Parathyroid adenoma (tissue), 2 donors: ENCODE measurements around the gene LCE7A.

Experiments used
- H2AFZ ChIP-seq: fragments of 300-600 bp; sonication (generic); one replicate; pipeline ENCODE4 v1.7.0; 2017; ENCODE audit warnings: antibody characterized with exemption, mild to moderate bottlenecking
- H3K27ac ChIP-seq: fragments of 300-600 bp; sonication (generic); one replicate; pipeline ENCODE4 v1.7.0; 2017
- H3K27me3 ChIP-seq: fragments of 300-600 bp; sonication (generic); one replicate; pipeline ENCODE4 v1.7.0; 2017; ENCODE audit warnings: low read length; ENCODE audit not compliant: control insufficient read depth, insufficient read depth
- H3K36me3 ChIP-seq: fragments of 300-600 bp; sonication (generic); one replicate; pipeline ENCODE4 v1.7.0; 2017; ENCODE audit warnings: low read length; ENCODE audit not compliant: control insufficient read depth, insufficient read depth
- H3K4me1 ChIP-seq: fragments of 300-600 bp; sonication (generic); one replicate; pipeline ENCODE4 v1.7.0; 2017; ENCODE audit warnings: control low read depth
- H3K4me2 ChIP-seq: fragments of 300-600 bp; sonication (generic); one replicate; pipeline ENCODE4 v1.7.0; 2017; ENCODE audit warnings: low read length
- H3K4me3 ChIP-seq: fragments of 300-600 bp; sonication (generic); one replicate; pipeline ENCODE4 v1.7.0; 2017; ENCODE audit warnings: low read depth, low read length
- H3K79me2 ChIP-seq: fragments of 300-600 bp; sonication (generic); one replicate; pipeline ENCODE4 v1.7.0; 2017; ENCODE audit warnings: control low read depth
- H3K9ac ChIP-seq: fragments of 300-600 bp; sonication (generic); one replicate; pipeline ENCODE4 v1.7.0; 2017; ENCODE audit warnings: mild to moderate bottlenecking
- H3K9me3 ChIP-seq: fragments of 300-600 bp; sonication (generic); one replicate; pipeline ENCODE4 v1.7.0; 2017; ENCODE audit warnings: low read length; ENCODE audit not compliant: control insufficient read depth
- CTCF ChIP-seq: fragments of 300-600 bp; sonication (generic); IDR thresholded peaks from one replicate; pipeline ENCODE4 v1.7.0; 2017; ENCODE audit warnings: antibody characterized with exemption, mild to moderate bottlenecking
- donor health status: primary hyperparathyroidism.

LCE7A gene

GRCh38 chr1:152858062-152858461, 1.7 kb upstream of the LCE7A start:
- Histone ChIP-seq H3K9ac (no peak overlapping the region), H3K27me3 (no peaks in the 10 kb centered on the region), H3K36me3 (no peaks in the 10 kb centered on the region), H2AFZ (no peak overlapping the region), H3K9me3 (no peaks in the 10 kb centered on the region), H3K4me3 (no peak overlapping the region), H3K79me2 (no peaks in the 10 kb centered on the region), H3K4me1 (no peaks in the 10 kb centered on the region), H3K4me2 (no peak overlapping the region), H3K27ac (no peak overlapping the region)
- TF ChIP-seq CTCF: no peak

GRCh38 chr1:152860129-152860528, 333 bp downstream of the LCE7A start:
- H3K79me2 ChIP-seq: no peaks in the 10 kb centered on the region
- H3K4me3 ChIP-seq: no peak overlapping the region
- H3K36me3 ChIP-seq: no peaks in the 10 kb centered on the region

GRCh38 chr1:152861374-152861773, 1.6 kb downstream of the LCE7A start:
- no peak overlapping the region for H2AFZ ChIP-seq
- H3K4me2 ChIP-seq: no peak overlapping the region
- TF ChIP-seq CTCF: no peak
- no peaks in the 10 kb centered on the region for H3K36me3 ChIP-seq
- H3K79me2 ChIP-seq: no peaks in the 10 kb centered on the region
- no peaks in the 10 kb centered on the region for H3K4me1 ChIP-seq
- no peak overlapping the region for H3K27ac ChIP-seq
- no peak overlapping the region for H3K9ac ChIP-seq
- no peaks in the 10 kb centered on the region for H3K27me3 ChIP-seq
- H3K9me3 ChIP-seq: no peaks in the 10 kb centered on the region
- H3K4me3 ChIP-seq: no peak overlapping the region

More at GRCh38 chr1:152860129-152860528, 333 bp downstream of the LCE7A start:
- no peaks in the 10 kb centered on the region for H3K27me3 ChIP-seq
- H3K27ac ChIP-seq: no peak overlapping the region
- H3K9me3 ChIP-seq: no peaks in the 10 kb centered on the region
- H3K4me1 ChIP-seq: no peaks in the 10 kb centered on the region
- no peak overlapping the region for H3K4me2 ChIP-seq
- TF ChIP-seq CTCF: no peak
- H3K9ac ChIP-seq: no peak overlapping the region
- no peak overlapping the region for H2AFZ ChIP-seq

- TF ChIP-seq CTCF: no peak
- Histone ChIP-seq H3K9me3 (no peaks in the 10 kb centered on the region), H3K9ac (no peak overlapping the region), H3K4me3 (no peak overlapping the region), H3K36me3 (no peaks in the 10 kb centered on the region), H3K4me1 (no peaks in the 10 kb centered on the region), H3K4me2 (no peak overlapping the region), H3K79me2 (no peaks in the 10 kb centered on the region), H3K27ac (no peak overlapping the region), H3K27me3 (no peaks in the 10 kb centered on the region), H2AFZ (no peak overlapping the region)
Measured at GRCh38 chr1:152864443-152864842, 4.6 kb downstream of the LCE7A start.

GRCh38 chr1:152866321-152866720, 6.5 kb downstream of the LCE7A start:
- no peaks in the 10 kb centered on the region for H3K4me1 ChIP-seq
- H3K9ac ChIP-seq: no peak overlapping the region
- no peak overlapping the region for H2AFZ ChIP-seq
- no peaks in the 10 kb centered on the region for H3K27me3 ChIP-seq
- no peak overlapping the region for H3K4me2 ChIP-seq
- H3K36me3 ChIP-seq: no peaks in the 10 kb centered on the region
- no peaks in the 10 kb centered on the region for H3K79me2 ChIP-seq
- no peak for TF ChIP-seq CTCF
- no peaks in the 10 kb centered on the region for H3K9me3 ChIP-seq
- H3K4me3 ChIP-seq: no peak overlapping the region
- H3K27ac ChIP-seq: no peak overlapping the region
